ENCODE measurements around the gene RHOF.

Gene RHOF

GRCh38 chr12:121731473-121731872 lies 62.0 kb downstream of the RHOF start:
- DNase-seq: no peak

GRCh38 chr12:121729021-121729420 lies 64.5 kb downstream of the RHOF start:
- DNase-seq: no peak

Measured in DMS79 (cell line).